Nephron progenitor cell (in vitro differentiated cells): ENCODE data around the gene DHCR7.

Source experiments
- DNase-seq: peaks from one replicate; pipeline ENCODE4 v3.0.0; 2021
- H3K27ac Mint-ChIP-seq: 2 replicates; pipeline ENCODE4 v1.8.0; 2021; ENCODE audit warnings: mild to moderate bottlenecking, moderate library complexity, mixed read lengths
- H3K27me3 Mint-ChIP-seq: 2 replicates; pipeline ENCODE4 v1.8.0; 2021; ENCODE audit warnings: mild to moderate bottlenecking, low read depth, mixed read lengths; ENCODE audit not compliant: poor library complexity
- H3K36me3 Mint-ChIP-seq: 2 replicates; pipeline ENCODE4 v1.8.0; 2021; ENCODE audit warnings: low read depth, mixed read lengths
- H3K4me1 Mint-ChIP-seq: 2 replicates; pipeline ENCODE4 v1.8.0; 2021; ENCODE audit warnings: mixed read lengths
- H3K4me3 Mint-ChIP-seq: 2 replicates; pipeline ENCODE4 v1.8.0; 2021; ENCODE audit warnings: mild to moderate bottlenecking, moderate library complexity, mixed read lengths
- H3K9me3 Mint-ChIP-seq: 2 replicates; pipeline ENCODE4 v1.8.0; 2021; ENCODE audit warnings: mild to moderate bottlenecking, moderate library complexity, mixed read lengths
- TF ChIP-seq, protein P1 (sequence below): fragments of 200-600 bp; sonication (generic); IDR thresholded peaks from 2 replicates; pipeline ENCODE4 v1.5.0; 2021; ENCODE audit warnings: antibody characterized with exemption

The DHCR7 gene

DNA sequence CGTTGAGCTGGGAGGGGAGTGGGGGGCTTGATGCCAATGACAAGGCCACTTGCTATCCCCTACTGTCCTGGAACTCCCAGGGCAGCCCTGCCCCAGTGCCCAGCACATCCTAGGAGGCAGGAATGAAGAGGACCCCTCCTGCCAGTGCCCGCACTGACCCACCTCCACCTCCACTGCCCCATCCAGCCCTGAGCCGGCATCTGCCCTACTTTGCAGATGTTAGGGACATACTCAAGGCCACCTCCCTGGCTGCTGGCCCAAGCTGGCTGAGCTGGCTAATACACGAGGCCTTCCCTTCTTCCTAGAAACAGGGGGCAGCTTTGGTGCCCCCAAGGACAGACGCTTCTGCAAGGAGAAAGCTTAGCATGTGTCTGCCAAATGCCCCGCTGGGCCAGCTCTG lies 10.8 kb downstream of the DHCR7 start:
- Mint-ChIP-seq H3K4me3 (no peak overlapping the region), H3K36me3 (peaks cover 40% of the 10 kb centered on the region), H3K27ac (no peak overlapping the region)

DNA sequence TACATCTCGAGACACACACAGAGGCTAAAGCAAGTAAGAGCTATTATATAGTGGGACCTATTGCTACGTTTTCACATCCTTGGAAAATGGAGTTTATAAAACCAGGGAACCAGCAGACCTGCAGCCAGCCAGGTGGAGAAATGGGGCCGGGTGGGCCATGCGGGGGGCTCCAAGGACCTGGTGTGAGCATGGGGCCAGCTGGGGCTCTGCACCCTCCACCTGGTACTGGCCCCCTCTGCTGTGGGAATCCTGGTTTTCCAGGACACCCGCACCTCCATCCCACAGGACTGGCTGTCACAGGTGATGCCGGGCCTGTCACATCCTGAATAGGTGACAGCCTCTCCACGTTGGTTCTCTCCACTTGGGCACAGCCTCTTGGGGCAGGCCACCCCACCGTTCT lies 11.3 kb downstream of the DHCR7 start:
- Mint-ChIP-seq H3K27me3 (no peaks in the 10 kb centered on the region), H3K4me1 (no peaks in the 10 kb centered on the region), H3K27ac (no peak overlapping the region), H3K9me3 (no peaks in the 10 kb centered on the region), H3K4me3 (no peak overlapping the region), H3K36me3 (peaks cover 34% of the 10 kb centered on the region)
- TF ChIP-seq, protein P1, sequence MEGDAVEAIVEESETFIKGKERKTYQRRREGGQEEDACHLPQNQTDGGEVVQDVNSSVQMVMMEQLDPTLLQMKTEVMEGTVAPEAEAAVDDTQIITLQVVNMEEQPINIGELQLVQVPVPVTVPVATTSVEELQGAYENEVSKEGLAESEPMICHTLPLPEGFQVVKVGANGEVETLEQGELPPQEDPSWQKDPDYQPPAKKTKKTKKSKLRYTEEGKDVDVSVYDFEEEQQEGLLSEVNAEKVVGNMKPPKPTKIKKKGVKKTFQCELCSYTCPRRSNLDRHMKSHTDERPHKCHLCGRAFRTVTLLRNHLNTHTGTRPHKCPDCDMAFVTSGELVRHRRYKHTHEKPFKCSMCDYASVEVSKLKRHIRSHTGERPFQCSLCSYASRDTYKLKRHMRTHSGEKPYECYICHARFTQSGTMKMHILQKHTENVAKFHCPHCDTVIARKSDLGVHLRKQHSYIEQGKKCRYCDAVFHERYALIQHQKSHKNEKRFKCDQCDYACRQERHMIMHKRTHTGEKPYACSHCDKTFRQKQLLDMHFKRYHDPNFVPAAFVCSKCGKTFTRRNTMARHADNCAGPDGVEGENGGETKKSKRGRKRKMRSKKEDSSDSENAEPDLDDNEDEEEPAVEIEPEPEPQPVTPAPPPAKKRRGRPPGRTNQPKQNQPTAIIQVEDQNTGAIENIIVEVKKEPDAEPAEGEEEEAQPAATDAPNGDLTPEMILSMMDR, result no peak
- no peak for DNase-seq

More for the DNA sequence above, 10.8 kb downstream of the DHCR7 start:
- TF ChIP-seq, protein P1, result no peak
- DNase-seq, result no peak
- Mint-ChIP-seq H3K27me3 (no peaks in the 10 kb centered on the region), H3K4me1 (no peaks in the 10 kb centered on the region), H3K9me3 (no peaks in the 10 kb centered on the region)

DNA sequence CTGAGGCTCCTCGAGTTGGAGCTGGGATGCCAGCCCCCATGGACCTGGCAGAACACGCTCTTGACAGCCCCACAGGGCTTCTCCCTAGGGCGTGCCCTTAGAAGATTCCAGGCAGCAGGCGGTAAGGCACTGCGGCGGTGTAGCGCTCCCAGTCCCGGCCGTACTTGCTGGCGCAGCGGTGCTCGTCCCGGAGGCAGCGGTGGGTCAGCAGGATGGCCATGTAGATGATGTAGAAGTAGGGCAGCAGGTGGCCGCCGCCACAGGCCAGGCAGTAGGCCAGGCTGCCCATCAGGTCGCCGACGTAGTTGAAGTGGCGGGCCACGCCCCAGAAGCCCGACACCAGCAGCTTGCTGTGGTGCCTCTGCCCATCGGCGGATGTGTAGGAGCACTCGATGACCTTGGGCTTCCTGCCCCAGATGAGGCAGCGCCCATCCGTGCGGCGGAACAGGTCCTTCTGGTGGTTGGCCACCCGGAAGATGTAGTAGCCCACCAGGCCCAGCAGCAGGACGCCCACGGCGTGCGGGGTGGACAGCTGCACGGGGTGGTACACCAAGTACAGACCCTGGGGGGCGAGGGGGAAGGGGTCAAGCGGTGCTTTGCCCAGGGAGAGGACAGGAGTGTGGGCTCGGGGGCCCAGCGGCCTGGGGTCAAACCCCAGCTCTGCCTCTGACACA lies 12.8 kb downstream of the DHCR7 start:
- Mint-ChIP-seq H3K27me3 (no peaks in the 10 kb centered on the region), H3K27ac (no peak overlapping the region), H3K4me3 (no peak overlapping the region), H3K4me1 (no peaks in the 10 kb centered on the region), H3K36me3 (peaks cover 27% of the 10 kb centered on the region), H3K9me3 (peaks cover 3% of the 10 kb centered on the region)
- TF ChIP-seq, protein P1, result no peak
- no peak for DNase-seq

DNA sequence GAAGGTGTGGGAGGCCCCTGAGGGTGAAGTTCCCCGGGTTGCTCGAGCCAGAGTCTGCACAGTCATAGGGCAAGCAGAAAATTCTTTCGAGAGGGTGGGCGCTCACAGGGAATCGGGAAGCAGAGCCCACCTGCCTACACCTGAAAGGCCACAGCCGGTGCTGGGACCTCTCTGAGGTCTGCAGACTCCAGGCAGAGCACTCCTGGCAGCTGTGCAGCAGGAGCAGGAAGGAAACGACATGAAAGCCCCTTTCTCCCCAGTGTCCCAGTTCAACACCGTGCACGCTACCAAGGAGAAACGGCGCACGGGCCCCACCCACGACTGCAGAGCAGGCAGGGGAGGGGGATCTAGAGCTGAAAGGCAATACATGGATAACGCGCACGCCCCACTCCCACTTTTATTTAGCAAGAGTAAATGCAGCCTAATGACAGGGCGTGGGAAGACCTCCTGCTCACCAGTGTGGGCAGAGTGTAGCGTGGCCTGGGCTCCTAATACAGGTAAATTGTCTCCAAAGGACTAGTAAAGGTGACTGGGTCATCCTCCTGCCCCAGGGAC lies 13.5 kb downstream of the DHCR7 start:
- Mint-ChIP-seq H3K27ac (no peak overlapping the region), H3K27me3 (no peaks in the 10 kb centered on the region), H3K4me3 (no peak overlapping the region), H3K36me3 (peaks cover 21% of the 10 kb centered on the region), H3K9me3 (peaks cover 3% of the 10 kb centered on the region), H3K4me1 (no peaks in the 10 kb centered on the region)
- DNase-seq, result no peak
- TF ChIP-seq, protein P1, result no peak

DNA sequence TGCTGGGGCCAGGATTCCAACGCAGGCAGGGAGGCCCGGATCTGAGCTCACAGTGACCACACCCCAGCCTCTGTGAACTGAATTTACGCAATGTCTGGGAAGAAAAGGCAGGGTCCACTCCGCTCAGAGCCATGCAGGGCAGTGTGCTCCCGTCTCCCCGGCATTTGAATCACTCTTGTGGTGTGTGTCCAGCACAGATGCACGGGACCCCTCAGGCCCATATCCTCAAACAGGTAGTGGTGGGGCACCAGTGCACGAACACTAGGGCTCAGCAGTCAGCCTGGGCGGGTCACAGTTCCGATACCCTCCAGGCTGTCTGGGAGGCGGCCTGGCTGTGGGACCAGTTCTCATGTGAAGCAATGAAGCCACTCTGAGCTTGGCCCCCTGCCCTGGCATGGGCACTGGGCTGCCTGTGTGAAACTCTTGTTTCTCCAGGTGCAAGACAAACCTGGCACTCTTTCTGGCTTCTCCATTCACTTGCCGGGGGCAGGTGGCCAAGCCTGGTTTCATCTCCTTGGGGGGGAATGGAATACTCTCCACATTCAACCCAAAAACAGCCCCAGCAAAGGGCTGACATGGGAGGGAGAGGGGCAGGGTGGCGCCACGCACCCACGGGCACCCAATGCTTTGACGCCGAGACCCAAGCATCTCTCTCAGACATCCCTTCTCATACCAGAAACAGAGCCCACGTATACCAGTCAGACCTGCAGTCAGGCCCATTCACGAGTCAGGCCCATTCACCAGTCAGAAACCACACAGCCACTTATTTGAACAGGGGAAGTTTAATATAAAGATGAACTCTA lies 14.3 kb downstream of the DHCR7 start:
- peaks cover 6% of the 10 kb centered on the region for H3K9me3 Mint-ChIP-seq
- H3K27ac Mint-ChIP-seq, result peak overlapping the region; percentile 66
- H3K4me3 Mint-ChIP-seq, result no peak overlapping the region
- peaks cover 18% of the 10 kb centered on the region for H3K36me3 Mint-ChIP-seq
- H3K4me1 Mint-ChIP-seq, result peaks cover 7% of the 10 kb centered on the region
- H3K27me3 Mint-ChIP-seq, result no peaks in the 10 kb centered on the region
- no peak for DNase-seq
- TF ChIP-seq, protein P1, result no peak
